HEK293T (cell line): ENCODE results near the gene TCAIM.

Experiments used
- ARNT ChIP-seq: fragments of 450-650 bp; IDR thresholded peaks from 2 replicates; pipeline ENCODE4 v1.6.1; 2017; ENCODE audit warnings: mild to moderate bottlenecking
- FOXA1 ChIP-seq: fragments of 450-650 bp; IDR thresholded peaks from 2 replicates; pipeline ENCODE4 v1.6.1; 2016; ENCODE audit warnings: mild to moderate bottlenecking
- FOXK2 ChIP-seq: fragments of 450-650 bp; IDR thresholded peaks from 2 replicates; pipeline ENCODE4 v1.6.1; 2016; ENCODE audit warnings: mild to moderate bottlenecking
- FOXM1 ChIP-seq: fragments of 450-650 bp; IDR thresholded peaks from 2 replicates; pipeline ENCODE4 v1.6.1; 2017; ENCODE audit warnings: mild to moderate bottlenecking, borderline replicate concordance
- L3MBTL2 ChIP-seq: fragments of 450-650 bp; conservative IDR thresholded peaks from 2 replicates; pipeline ENCODE4 v1.6.1; 2016; ENCODE audit warnings: mild to moderate bottlenecking
- LEF1 ChIP-seq: fragments of 450-650 bp; IDR thresholded peaks from 2 replicates; pipeline ENCODE4 v1.6.1; 2017; ENCODE audit warnings: mild to moderate bottlenecking, borderline replicate concordance
- NFRKB ChIP-seq: fragments of 450-650 bp; IDR thresholded peaks from 2 replicates; pipeline ENCODE4 v1.6.1; 2016; ENCODE audit warnings: mild to moderate bottlenecking, moderate library complexity
- SP1 ChIP-seq: fragments of 450-650 bp; IDR thresholded peaks from 2 replicates; pipeline ENCODE4 v1.6.1; 2017
- SUZ12 ChIP-seq: fragments of 450-650 bp; IDR thresholded peaks from 2 replicates; pipeline ENCODE4 v1.6.1; 2016; ENCODE audit warnings: mild to moderate bottlenecking

- TF ChIP-seq FOXK2 (no peak), FOXM1 (no peak), ARNT (no peak), NFRKB (no peak), FOXA1 (no peak), SP1 (no peak), L3MBTL2 (no peak), SUZ12 (no peak), LEF1 (no peak)
These were observed 71.3 kb downstream of the TCAIM start for GRCh38 chr3:44409640-44410410.
